Left hindlimb (tissue), 1 donor: Measurements from ENCODE around the gene GMPR2.
"Not testable (repeated sequence)": the region's sequence is repeated elsewhere in the genome, so short reads cannot be mapped to it uniquely, and the experiment has no call there.

Source experiments
- DNase-seq: peaks from one replicate; pipeline ENCODE4 v3.0.0-alpha.2; 2018

Gene GMPR2

DNA sequence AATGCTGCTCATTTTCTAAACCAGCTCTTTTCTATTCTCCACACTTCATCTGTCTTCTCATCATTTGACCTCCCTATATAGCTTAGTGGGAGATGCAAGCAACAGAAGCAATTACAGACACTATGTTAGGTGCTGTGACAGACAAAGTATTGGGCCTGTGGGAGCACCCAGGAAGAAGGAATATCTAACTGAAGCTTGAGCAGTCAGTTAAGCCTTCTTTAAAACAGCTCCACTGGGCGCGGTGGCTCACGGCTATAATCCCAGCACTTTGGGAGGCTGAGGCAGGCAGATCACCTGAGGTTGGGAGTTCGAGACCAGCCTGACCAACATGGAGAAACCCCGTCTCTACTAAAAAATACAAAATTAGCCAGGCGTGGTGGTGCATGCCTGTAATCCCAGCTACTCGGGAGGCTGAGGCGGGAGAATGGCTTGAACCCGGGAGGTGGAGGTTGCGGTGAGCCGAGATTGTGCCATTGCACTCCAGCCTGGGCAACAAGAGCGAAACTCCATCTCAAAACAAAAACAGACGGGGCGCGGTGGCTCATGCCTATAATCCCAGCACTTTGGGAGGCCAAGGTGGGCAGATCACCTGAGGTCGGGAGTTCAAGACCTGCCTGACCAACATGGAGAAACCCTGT, 29.4 kb upstream of the GMPR2 start:
- not testable (repeated sequence) for DNase-seq

DNA sequence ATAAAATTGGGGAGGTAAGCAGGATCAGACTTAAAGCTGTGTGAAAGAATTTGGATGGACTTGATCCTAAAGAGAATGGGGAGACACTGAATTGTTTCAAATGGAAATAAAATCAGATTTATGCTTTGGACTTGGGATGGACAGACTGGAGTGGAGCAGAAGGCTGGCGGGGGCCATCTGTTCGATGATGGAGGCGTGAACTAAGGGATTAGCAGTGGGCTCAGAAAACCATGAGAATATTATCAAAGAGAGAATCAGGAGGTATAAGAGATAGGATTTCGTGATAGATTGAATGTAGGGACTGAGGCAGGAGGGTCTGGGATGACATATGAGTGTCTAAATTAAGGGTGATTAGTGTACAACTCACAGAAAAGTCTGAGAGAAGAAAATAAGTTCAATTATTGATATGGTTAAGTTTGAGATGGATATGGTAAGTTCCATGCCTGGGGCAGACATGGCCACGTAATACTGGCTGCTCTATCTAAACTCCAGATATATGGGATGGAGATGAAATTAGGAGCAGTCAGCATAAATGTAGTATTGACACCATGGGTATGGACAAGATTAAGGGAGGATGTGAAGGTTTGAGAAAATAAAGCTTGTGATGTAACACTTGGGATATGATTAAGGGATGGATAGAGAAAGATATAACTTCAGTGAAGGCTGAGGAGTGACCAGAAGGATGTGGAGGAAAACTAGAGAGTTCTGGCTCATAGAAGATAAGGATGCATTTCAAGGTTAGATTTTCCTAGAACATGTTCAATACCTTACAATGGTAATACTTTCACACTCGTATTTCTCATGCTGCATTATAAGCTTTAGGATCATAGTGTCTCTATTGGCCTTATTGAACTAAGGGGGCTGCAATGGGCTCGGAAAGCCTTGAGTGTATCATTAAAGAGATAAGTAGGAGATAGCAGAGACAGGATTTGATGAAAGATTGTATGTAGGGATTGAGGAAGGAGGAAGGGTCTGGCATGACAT, 28.3 kb upstream of the GMPR2 start:
- DNase-seq = no peak

DNA sequence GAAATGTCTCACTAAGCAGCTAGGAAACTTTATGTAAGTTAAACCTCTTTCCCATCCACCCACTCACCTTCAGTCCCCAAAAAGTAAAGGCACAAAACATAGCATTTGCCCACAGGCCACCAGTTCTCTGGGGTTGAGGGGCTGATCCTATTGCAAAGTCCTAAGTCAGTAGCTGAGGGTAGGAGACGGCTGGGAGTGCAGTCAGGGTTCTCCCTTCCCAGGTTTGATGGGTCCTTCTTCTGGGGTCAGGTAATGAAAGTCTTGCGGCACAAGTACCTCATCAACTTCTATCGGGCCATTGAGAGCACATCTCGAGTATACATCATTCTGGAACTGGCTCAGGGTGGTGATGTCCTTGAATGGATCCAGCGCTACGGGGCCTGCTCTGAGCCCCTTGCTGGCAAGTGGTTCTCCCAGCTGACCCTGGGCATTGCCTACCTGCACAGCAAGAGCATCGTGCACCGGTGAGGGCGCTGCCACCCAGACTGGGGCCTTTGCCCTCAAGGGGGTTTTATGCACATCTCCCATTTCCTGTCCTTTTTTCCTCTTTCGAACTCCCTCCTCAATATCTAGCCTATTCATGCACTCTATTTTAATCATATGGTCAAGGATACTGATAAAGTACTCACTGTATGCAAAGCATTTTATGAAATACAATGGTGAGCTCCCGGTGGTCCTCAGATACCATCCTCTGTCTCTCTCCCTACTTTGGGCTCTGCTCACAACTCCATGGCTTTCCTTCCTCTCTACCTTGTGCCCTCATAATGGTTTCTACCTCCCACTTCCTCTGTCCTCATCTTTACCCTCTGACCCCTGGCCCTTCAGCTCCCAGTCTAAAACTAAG, 26.2 kb upstream of the GMPR2 start:
- no peak for DNase-seq

DNA sequence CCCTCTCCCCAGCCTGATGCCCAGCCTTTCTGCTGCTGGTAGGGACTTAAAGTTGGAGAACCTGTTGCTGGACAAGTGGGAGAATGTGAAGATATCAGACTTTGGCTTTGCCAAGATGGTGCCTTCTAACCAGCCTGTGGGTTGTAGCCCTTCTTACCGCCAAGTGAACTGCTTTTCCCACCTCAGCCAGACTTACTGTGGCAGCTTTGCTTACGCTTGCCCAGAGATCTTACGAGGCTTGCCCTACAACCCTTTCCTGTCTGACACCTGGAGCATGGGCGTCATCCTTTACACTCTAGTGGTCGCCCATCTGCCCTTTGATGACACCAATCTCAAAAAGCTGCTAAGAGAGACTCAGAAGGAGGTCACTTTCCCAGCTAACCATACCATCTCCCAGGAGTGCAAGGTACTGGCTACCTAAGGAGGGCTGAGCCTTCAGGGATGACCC, 25.6 kb upstream of the GMPR2 start:
- no peak for DNase-seq

DNA sequence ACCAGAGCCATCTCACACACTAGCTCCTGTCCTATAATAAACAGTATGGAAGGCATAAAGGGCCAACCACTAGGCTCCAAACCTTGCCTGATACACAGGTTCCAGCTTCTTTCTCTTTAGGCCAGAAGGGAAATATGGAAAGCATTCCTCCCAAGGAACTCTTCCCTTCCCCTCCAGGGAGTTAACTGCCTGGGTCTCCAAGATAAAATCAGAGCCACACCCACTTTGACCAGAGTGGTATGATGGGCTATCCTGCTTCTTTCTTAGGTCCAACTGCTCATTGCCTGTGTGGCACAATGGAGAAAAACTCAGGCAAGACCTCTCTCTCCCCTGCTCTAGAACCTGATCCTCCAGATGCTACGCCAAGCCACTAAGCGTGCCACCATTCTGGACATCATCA, 25.1 kb upstream of the GMPR2 start:
- no peak for DNase-seq

DNA sequence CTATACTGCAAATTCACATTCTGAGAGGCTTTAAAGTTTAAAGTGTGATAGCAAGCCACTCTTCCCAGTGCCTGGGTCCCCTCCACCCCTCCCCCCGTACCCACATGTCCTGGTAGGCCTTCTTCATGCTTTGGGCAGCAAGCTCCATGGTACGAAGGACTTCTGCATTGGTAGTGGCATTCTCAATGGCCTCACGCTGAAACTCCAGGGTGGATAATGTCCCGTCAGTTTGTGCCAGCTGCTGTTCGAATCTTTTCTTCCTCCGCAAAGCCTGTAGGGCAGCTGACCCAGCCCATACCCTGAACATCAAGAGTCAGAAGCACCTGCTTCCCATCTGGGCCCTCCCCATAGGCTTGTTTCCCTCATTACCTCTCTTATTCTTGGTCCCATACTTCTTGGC, 21.4 kb upstream of the GMPR2 start:
- DNase-seq = no peak

DNA sequence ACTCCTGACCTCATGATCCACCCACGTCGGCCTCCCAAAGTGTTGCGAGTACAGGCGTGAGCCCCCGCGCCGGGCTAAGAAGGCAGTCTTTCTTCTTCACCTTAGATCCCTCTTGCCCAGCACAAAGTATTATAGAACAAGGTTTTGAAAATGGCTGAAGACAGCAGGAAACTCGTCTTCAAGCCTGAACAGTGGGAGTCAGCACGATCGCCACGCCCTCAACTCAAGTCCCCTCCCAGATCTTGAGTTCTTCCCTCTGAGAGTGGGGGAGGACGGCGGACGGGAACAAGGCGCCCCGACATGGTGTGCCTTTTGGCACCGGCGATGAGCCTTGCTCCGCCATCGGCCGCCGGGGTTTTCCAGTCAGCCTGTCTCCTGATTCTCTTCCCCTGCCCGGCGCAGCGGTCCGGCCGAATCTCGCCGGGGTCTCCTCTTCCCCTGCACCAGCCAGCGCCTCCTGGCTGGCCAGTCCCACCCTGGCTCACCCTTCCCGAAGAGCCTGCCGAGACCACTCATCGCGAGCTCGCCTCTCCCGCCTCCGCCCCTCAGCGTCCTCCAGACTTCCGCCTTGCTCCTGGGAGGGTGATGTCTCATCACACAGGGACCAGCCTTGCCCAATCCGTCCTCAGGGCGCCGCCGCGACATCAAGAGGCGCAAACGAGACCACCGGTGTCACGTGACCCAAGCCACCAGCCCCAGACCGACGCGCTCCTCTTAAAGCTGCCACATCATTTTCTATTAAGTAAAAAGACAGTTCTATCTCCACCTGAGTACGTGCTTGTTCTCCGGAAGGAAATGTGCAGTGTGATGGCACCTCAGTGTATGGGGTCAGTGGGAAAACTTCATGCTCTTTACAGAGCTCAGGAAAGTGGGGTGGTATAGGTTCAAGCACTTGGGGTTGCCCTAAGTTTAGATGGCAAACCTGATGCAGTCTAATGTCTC, 19.5 kb upstream of the GMPR2 start, which contains the start of gene CHMP4A:
Gene CHMP4A, minus strand, starts transcription at position 565 of the 942 bp plus-strand sequence. Its CDS starts 49 bp downstream, at position 516.
- peak; percentile 98 for DNase-seq

DNA sequence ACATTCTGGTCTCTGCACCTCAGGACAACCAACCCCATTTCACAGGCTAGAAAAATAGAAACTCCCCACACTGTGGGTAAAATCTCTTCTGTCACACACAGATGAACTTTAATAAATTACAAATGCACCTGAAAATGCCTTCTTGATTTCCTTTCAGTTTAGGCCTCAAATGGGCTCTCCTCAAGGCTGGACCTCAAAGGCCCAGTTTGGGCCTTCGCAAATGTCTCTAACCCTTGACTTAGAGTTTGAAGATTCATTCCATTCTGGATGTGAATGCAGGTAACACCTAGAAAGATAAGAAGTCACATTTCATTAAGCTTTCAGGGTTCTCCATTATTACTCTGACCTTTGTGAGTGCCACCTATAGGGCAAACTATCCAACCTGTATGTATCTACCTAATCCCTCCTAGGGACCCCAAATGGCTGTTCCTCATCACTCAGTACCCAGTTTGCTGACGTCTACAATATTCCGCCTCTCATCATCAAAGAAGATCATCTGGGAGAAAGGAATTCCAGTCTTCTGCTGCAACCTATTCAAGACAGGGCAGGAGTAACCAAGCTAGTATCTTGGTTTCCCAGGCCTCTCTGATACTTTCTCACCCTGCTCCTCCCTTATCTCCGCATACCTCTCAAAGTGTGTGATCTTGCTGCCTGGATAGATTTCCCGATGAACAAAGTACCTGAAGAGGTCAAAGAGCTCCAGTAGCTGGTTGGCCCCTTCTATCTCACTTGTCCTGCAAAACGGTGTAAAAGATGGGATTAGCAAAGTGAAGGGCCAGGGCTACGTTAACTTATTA, 18.7 kb upstream of the GMPR2 start:
- DNase-seq = no peak

DNA sequence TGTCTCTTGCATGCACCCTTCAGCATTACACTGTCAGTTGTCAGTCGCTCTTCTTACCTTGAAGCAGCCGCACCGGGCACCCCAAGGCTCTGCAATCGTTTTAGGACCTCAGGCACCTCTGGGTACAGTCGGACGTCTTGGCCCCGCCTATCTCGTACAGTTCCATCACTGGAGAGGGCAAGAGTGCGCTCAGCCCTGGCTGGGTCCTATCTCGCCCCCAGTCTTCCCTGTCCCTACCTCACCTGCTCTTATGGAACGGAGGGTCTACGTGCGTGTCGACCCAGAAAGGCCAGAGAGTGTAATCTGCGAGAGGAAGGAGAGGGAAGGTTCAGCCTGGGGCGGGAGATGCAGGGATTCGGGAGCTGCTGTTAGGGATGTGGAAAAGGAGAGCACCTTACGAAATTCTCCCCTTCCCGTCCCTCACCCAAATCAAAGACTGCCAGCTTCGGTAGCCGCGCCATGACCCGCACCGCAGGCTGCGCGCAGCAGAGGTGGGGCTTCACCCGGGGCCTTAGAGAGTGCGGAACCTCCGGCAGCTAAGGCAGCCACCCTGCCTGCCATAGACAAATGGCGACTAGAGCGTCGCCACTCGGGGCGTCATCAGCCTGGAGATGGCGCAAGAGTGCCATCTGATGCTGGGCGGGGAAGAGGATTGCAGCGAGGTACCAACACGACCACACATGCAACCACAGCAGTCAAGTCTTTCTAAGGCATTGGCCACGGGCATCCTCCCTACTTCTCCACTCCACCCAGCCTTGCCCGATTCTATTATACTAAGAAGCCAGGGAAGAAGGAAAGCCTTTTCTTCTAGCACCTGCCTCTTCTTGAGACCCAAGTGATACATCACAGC, 17.0 kb upstream of the GMPR2 start, which contains the start of gene MDP1:
Gene MDP1, minus strand, starts transcription at position 572 of the 850 bp plus-strand sequence. Its CDS starts 111 bp downstream, at position 461.
- peak; percentile 88 for DNase-seq

DNA sequence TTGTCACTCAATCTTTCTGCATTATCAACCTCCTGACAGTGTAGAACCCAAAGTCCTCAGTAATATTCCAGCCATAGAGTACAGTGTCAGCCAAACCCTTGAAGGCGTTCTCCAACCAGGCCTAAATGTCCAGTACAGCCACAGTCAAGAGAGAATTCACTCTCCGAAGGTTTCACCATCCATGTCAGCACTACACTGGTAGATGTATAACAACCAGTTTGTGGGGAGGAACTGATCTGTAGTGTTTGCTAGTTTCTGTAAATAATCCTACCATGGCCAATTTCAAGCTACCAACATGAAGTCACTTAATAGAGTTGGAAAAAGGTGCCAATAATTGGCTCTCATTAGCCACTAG, 16.4 kb upstream of the GMPR2 start:
- DNase-seq = no peak

DNA sequence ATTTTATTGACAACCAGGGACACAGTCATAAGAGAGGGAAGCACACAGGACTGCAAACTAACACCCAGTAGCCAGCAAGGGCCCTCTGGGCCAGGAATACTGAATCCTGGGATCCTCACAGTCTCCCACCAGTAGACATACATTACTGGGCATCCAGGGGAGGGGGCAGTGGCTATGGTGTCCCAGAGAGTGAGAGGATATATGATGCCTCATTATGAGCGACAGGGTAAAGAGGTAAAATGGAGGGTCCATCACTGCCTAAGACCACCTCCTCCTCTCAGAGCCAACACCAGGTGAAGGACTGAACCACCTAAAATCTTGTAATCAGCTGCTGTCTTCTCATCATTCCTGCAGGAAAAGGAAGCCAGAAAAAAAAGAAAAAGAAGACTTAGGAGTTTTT, 15.9 kb upstream of the GMPR2 start:
- DNase-seq = not testable (repeated sequence)

DNA sequence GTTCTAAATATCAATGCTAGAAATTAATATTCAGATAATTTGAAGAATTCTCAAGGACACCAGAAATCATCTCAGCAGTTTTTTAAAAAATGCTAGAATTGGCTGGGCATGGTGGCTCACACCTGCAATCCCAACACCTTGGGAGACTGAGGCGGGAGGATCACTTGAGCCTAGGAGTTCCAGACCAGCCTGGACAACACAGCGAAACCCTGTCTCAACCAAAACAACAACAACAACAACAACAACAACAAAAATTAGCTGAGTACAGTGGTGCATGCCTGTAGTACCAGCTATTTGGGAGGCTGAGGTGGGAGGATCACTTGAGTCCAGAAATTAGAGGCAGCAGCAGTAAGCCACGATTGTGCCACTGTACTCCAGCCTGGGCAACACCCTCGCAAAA, 13.6 kb upstream of the GMPR2 start:
- no peak for DNase-seq

DNA sequence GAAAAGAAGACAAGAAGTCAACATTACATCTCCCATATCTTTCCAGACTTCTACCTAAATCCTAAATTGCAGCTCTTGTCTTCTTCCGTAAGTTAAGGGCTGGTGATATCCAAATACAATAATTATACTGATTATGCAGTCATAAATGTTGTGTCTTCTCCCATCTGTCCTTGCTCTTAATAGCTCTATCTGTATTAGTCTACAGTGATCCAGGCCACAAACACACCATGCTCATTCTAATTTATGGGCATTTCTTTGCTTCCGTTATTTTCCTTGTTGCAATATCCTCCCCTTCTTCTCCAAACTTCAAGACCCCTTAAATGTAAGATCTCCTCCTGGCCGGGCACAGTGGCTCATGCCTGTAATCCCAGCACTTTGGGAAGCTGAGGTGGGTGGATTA, 13.2 kb upstream of the GMPR2 start:
- DNase-seq = no peak

DNA sequence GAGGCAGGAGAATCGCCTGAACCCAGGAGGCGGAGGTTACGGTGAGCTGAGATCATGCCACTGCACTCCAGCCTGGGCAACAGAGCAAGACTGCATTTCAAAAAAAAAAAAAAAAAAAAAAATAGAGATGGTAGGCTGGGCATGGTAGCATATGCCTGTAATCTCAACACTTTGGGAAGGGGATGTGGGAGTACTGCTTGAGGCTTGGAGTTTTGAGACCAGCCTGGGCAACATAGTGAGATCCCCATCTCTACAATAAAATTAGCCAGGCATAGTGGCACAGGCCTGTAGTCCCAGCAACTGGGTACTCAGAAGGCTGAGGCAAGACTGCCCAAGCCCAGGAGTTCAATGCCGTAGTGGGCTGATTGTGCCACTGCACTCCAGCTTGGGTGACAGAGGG, 9.7 kb upstream of the GMPR2 start:
- DNase-seq = not testable (repeated sequence)

DNA sequence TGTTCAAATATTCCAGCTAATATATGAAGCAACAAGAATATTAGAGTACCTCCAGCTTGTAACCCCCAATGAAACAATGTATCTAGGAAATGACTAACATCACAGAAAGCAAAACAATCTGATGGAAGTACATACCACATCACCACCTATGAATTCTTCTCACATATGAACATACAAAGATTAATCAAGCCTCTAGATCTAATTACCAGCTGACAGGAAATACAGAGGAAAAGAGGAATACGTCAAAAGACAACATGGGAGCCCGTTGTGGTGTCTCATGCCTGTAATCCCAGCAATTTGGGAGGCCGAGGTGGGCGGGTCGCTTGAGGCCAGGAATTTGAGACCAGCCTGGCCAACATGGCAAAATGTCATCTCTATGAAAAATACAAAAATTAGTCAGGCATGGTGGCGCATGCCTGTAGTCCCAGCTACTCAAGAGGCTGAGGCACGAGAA, 8.1 kb upstream of the GMPR2 start:
- DNase-seq = no peak

DNA sequence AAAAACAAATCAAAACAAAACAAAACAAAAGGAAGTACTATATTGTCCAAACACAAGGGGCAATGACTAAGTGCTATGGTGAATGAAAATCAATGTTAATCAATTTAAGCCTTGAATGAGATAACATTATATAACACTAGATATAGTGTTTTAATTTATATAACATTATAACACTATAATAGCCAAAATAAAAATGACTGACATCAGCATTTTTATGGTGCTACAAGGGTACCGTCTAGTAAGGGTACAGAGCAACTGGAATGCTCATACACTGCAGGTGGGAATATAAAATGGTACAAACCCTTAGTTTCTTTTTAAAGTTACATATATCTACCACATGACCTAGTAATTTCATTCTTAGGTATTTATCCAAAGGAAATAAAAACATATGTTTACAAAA, 6.3 kb upstream of the GMPR2 start:
- DNase-seq = no peak

DNA sequence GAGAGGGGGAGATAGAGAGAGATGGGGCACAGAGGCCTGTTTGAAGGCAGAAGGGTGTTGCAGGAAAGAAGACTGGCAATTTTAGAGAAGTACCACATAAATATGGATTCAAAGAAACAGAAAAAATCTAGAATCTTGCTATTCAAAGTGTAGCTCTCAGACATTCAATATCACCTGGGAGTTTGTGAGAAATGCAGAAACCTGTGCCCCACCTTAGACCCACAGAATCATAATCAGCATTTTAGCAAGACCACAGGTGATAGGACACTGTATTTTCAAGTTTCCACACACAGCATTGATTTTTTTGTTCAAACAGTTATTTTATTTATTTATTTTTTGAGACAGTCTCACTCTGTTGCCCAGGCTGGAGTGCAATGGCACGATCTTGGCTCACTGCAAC, 3.8 kb upstream of the GMPR2 start:
- DNase-seq = no peak

DNA sequence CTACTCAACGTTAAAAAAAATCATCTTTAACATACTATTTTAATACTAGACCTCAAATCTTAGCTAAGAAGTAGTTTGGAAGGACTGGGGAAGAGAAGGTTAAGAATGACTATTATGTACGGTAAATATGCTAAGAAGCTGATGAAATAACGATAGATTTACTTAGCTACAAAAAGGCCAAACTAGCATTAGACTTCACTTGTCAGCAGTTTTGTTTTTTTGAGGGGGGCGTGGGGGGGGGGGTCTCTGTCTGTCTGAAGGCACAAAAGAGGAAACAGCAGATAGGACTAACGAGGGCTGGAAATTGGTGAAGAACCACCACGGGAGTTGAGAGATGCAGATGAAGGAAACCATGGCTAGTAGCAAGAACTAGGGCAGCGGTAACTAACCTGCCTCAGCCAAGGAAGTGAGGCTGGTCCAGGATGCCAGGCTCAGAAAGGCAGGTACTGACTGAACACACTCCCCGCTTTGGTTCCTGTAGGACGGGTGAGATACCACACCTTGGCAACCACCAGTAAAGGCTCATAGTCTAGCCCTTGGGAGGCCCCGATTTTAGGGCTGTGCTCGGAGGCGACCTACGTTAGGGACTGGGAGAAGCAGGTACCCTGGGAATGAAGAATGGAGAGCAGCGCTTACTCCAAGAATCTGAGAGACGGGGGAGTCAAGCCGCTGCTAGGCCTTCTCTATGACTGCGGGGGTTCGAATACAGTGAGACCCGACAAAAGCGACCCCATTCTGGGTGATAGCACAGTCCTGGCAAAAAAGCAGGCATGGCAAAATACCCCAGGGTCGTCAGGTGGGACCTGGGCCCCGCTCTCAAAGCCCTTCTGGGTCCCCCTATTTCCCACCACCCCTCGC, 1.2 kb upstream of the GMPR2 start:
- no peak for DNase-seq

DNA sequence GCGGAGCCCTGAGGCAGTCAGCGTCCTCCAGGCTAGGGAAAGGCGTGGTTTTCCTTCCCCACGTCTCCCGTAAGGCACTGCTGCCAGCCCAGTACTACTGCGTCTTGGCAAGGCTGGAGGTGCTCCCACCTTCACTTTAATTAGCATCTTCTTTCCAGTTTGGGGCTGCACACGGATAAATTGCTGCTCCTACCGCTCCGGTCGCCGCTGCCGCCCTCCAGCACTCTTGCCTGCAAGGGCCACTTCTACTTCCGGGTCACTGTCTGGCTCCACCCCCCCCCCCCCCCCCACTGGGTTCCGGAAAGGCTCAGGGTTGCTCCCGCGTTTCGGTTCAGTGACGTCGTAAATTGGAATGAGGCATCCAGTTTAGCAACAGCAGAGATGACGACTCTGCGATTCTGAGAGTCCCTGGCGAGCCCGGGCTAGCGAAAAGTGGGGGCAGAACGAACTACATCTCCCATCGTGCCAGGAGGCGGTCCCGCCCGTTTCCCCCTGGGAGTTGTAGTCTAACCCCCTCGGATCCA, 546 bp upstream of the GMPR2 start, which contains the start of gene NEDD8:
Gene NEDD8, minus strand, starts transcription at position 247 of the 524 bp plus-strand sequence. Its CDS starts 100 bp downstream, at position 147.
- DNase-seq = peak; percentile 96
